Muscle of leg (tissue), 11 donors: ENCODE measurements around the gene C21orf58. TPM values are rescaled to one million over a fixed set of nuclear protein-coding genes. Genes with fewer than 3 reads are reported as not detected.
A peak's percentile ranks its signal among the peaks of the same experiment; 100 is the strongest.

Experiments
- DNase-seq: peaks from one replicate; pipeline ENCODE4 v3.0.0; 2013
- H3K27ac ChIP-seq: one replicate; pipeline ENCODE4 v1.5.1; 2013; ENCODE audit warnings: mild to moderate bottlenecking, low read length, control low read depth
- H3K27me3 ChIP-seq: one replicate; pipeline ENCODE4 v1.6.1; 2013; ENCODE audit warnings: low read length; ENCODE audit not compliant: control insufficient read depth, insufficient read depth
- H3K36me3 ChIP-seq: one replicate; pipeline ENCODE4 v1.6.1; 2013; ENCODE audit warnings: low read length; ENCODE audit not compliant: control insufficient read depth, insufficient read depth
- H3K4me1 ChIP-seq: one replicate; pipeline ENCODE4 v1.6.1; 2013; ENCODE audit warnings: low read length; ENCODE audit not compliant: control insufficient read depth, insufficient read depth
- H3K4me3 ChIP-seq: one replicate; pipeline ENCODE4 v1.5.1; 2013; ENCODE audit warnings: low read length, control low read depth
- H3K9me3 ChIP-seq: replicated peaks from 2 replicates; pipeline ENCODE4 v1.6.1; 2013; ENCODE audit warnings: low read depth, low read length; ENCODE audit not compliant: control insufficient read depth
- whole genome bisulfite sequencing: methylation state at CpG from one replicate; pipeline ENCODE4 v1.1.5; 2013; ENCODE audit warnings: missing lambda C conversion rate; ENCODE audit not compliant: insufficient coverage; 5-methylcytosine and 5-hydroxymethylcytosine counted together
- polyA plus RNA-seq, 8 donors: library from polyadenylated mRNA; unstranded; fragments of 120-200 nt; gene quantifications; one replicate each; pipeline versions ENCODE4 v1.2.1 to v1.2.3, GENCODE V29; 2013; ENCODE audit warnings: inconsistent platforms in 1 of 8, low replicate concordance in 1 of 8; ENCODE audit not compliant: insufficient read length in 8 of 8, insufficient read depth in 1 of 8
- total RNA-seq: library from RNA; stranded (reverse); fragments of 120-200 nt; gene quantifications from one replicate; pipeline ENCODE4 v1.2.4, GENCODE V29; 2013

The C21orf58 gene
- total and polyA plus RNA-seq, 9 donors: 4.0 to 11.9 (median 7.3) TPM

DNA sequence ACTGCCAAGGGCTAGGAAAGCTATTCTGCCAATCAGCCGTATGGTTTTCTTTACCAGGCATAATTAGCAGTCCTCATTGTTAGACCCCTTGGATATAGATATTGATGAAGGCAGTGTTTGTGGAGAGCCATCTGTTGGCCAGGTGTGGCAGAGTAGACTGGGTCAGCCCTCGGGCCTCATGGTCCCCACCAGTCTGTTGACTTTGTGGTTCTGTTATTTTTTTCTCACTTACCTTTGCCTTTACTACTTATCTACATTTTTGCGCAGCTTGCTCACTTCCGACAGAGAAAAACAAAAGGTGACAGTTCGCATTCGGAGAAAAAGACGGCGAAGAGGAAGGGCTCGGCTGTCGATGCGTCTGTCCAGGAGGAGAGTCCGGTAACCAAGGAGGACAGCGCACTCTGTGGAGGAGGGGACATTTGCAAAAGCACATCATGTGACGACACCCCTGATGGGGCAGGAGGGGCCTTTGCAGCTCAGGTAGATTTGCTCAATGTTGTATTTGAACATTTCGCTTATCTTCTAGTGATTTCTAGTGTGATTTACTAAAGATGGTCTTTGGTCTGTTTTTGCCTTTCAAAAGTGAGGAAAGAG, 2.5 kb upstream of the C21orf58 start:
- no peaks in the 10 kb centered on the region for H3K27me3 ChIP-seq
- no peak overlapping the region for H3K27ac ChIP-seq
- DNase-seq: no peak
- peaks cover 29% of the 10 kb centered on the region for H3K4me1 ChIP-seq
- 88% methylated on average over 13 of the region's 15 CpGs for WGBS
- peaks cover 29% of the 10 kb centered on the region for H3K36me3 ChIP-seq
- H3K4me3 ChIP-seq: no peak overlapping the region
- no peaks in the 10 kb centered on the region for H3K9me3 ChIP-seq

DNA sequence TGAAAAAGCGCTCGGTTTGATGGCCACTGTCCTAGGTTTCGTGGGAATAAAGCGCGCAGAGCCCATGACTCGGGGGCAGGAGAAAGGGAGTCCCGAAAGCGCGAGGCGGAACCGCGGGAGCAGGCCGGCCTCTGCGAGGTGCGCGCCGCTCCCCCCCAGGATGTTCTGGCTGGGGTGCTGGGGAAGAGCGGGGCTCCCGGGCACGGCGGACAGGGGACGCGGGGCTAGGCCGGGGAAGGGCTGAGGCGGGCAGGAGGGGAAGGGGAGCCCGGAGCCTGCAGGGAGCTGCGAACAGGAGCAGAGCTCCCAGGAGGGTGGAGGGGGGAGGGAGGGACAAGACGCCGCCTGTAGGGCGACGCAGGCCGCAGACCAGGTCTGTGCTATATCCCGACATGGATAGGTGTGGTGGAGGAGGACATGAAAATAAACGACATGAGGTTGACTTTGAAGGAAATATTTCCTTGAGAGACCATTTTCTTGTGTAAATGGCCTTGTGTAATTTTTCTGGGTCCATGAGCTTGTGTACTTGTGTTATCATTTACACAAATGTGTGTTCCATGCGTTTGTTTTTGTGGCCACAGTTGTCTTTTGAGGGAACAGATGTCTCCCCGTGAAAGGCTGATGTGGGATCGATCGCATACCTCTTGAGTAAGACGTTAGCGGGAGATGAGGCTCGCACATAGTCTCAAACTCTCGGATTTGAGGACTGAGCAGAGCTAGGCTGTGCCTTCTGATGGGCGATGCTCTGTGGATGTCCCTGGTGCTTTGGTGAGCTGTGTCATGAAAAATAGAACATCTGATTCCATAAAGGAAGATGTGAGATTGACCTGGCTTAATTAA, 1.6 kb upstream of the C21orf58 start:
- peak overlapping the region; percentile 77 for H3K27ac ChIP-seq
- peaks cover 31% of the 10 kb centered on the region for H3K4me1 ChIP-seq
- peak; percentile 51 for DNase-seq
- H3K4me3 ChIP-seq: peak overlapping the region; percentile 69
- H3K36me3 ChIP-seq: peaks cover 27% of the 10 kb centered on the region
- no peaks in the 10 kb centered on the region for H3K9me3 ChIP-seq
- 8% methylated on average over 42 of the region's 43 CpGs for WGBS
- H3K27me3 ChIP-seq: no peaks in the 10 kb centered on the region

DNA sequence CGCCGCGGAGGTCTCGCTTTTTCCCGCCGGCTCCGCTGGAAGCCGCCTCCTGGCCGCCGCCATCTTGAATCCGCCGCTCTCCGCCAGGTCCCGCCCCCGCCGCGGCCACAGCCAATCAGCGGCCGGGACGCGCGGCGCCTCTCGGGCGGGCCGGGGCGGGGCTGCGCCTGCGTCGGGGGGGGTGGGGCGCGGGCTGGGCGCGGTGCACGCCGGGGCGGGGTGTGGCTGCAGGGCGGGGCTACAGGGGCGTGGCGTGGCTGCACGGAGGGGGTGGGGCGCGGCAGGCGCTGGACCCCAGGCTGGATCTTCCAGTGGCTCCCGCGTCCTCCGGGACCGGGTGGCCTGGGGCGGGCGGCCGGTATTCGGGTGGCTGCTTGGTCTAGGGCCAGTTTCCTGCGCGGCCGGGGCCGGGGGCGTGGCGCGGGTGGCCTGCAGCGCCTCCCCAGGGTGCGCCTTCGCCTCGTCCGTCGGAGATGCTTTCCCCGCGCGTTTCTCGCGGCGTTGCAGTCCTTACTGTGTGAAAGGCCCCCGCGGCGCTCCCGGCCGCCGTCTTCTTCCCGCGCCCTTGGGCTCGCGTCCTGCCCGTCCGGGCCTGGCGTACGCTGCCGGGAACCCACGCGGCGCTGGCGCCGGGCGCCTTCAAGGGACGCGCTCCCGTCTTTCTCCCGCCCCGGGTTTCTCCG, 861 bp upstream of the C21orf58 start:
- DNase-seq: peak; percentile 93
- H3K9me3 ChIP-seq: no peaks in the 10 kb centered on the region
- H3K27ac ChIP-seq: peak overlapping the region; percentile 99
- peaks cover 20% of the 10 kb centered on the region for H3K36me3 ChIP-seq
- 0% methylated on average over 78 of the region's 98 CpGs for WGBS
- H3K4me3 ChIP-seq: peak overlapping the region; percentile 100
- H3K27me3 ChIP-seq: no peaks in the 10 kb centered on the region
- H3K4me1 ChIP-seq: peaks cover 31% of the 10 kb centered on the region

DNA sequence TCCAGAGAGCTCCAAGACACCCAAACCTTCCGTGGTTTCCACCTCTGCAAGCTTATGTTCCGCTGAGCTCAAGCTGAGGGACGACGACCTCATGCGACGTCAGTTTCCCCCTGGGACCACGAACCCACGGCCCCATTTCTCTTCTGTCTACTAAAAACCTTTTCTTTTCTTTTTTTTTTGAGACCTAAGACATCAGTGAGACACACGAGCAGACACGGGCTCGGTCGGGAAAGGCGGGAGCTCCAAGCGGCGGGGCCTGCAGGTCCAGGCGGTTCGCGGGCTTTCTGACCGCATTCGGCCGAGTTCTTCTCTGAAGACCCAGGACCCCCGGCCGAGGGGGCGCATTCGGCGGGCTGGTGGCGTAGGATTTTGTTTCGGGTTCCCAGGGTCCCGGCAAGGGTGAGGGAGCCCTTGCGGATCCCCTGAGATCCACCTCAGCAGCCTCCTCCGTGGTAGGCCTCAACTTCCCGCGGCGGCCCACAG, 402 bp downstream of the C21orf58 start:
- WGBS: under 1% methylated on average over 31 of the region's 34 CpGs
- Histone ChIP-seq H3K27me3 (no peaks in the 10 kb centered on the region), H3K4me3 (peak overlapping the region; percentile 61), H3K9me3 (no peaks in the 10 kb centered on the region), H3K4me1 (peaks cover 31% of the 10 kb centered on the region), H3K36me3 (peaks cover 21% of the 10 kb centered on the region), H3K27ac (peak overlapping the region; percentile 0)
- DNase-seq: peak; percentile 32

DNA sequence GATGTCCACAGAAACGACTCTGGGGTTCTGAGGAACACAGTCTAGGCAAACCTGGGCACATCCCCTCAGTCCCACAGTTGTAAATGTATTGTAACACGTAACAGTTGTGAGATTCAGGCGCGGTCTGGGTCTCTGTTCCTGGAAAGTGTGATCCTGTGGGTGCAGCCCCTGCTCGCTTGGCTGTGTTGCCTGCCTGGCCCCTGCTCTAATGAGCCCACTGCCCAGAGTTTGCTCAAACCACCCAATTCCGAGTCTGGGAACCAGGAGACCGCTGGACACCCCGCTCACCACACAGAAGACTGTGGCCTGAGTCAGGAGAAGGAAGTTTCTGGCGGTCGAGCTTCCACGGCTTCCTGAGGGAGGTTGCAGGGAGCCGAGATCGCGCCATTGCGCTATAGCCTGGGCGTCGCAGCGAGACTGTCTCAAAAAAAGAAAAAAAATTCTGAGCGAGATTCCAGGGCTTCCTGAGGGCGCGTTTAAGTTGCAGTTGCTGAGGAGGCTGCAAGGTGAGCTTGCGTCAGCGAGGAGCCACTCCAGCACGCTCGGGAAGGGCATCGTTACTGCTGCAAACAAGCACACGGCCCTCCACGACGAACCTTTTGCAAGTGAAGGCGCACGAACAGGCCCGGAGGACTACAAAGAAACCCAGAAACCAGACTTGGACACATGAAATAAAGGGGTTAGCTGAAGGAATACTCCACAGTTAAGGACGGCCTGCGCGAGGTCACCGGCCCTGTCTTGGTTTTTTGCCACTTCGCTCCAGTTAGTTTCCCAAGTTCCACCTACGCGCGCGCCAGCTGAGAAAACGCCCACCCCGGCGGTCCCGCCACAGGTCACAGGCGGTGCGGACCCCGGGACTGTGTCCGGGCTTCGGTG, 1.1 kb downstream of the C21orf58 start:
- Histone ChIP-seq H3K9me3 (no peaks in the 10 kb centered on the region), H3K27me3 (no peaks in the 10 kb centered on the region), H3K36me3 (peaks cover 15% of the 10 kb centered on the region), H3K27ac (no peak overlapping the region), H3K4me1 (peaks cover 31% of the 10 kb centered on the region), H3K4me3 (peak overlapping the region; percentile 61)
- 0% methylated on average over 47 of the region's 50 CpGs for WGBS
- DNase-seq: no peak

DNA sequence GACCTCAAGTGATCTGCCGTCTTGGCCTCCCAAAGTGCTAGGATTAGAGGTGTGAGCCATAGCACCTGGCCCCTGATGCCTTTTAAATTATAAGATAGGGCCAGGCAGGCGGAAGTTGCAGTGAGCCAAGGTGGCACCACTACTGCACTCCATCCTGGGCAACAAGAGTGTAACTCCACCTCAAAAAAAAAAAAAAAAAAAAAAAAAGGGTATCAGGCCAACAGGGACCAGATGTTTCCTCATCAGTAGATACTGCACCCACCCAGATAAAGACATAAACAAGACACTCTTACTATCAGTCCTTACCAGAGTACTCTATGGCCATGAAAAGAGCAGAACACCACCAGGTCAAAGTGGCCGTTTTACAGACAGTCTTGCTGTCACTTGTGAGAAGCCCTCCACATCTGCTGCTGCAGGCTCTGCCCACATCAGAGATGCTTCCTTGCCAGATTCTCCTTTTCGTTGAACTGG, 3.3 kb downstream of the C21orf58 start:
- 47% methylated on average over 2 of the region's 4 CpGs for WGBS
- no peaks in the 10 kb centered on the region for H3K9me3 ChIP-seq

DNA sequence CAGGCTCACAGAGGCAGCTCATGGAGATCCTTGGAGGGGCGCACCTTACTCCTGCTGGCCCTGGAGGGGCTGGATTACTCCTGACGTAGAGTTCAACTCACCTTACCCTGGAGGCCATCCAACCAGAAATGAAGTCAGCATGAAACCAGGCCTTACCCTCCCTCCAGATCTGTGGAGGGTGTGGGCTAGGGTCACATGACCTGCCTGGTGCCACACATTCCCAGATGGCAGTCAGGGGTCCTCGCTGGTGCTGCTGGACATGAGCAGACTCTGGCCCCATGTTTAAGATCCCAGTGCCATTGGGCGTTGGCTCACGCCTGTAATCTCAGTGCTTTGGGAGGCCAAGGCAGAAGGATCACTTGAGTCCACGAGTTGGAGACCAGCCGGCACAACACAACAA, 4.5 kb downstream of the C21orf58 start:
- DNase-seq: no peak
- Histone ChIP-seq H3K27me3 (no peaks in the 10 kb centered on the region), H3K27ac (no peak overlapping the region), H3K4me1 (peaks cover 23% of the 10 kb centered on the region), H3K4me3 (no peak overlapping the region), H3K36me3 (peaks cover 31% of the 10 kb centered on the region), H3K9me3 (no peaks in the 10 kb centered on the region)
- 92% methylated on average over 4 of the region's 7 CpGs for WGBS

More for the DNA sequence above, 3.3 kb downstream of the C21orf58 start:
- H3K4me1 ChIP-seq: peaks cover 25% of the 10 kb centered on the region
- H3K36me3 ChIP-seq: peaks cover 19% of the 10 kb centered on the region
- H3K4me3 ChIP-seq: no peak overlapping the region
- no peak overlapping the region for H3K27ac ChIP-seq
- H3K27me3 ChIP-seq: no peaks in the 10 kb centered on the region
- no peak for DNase-seq

DNA sequence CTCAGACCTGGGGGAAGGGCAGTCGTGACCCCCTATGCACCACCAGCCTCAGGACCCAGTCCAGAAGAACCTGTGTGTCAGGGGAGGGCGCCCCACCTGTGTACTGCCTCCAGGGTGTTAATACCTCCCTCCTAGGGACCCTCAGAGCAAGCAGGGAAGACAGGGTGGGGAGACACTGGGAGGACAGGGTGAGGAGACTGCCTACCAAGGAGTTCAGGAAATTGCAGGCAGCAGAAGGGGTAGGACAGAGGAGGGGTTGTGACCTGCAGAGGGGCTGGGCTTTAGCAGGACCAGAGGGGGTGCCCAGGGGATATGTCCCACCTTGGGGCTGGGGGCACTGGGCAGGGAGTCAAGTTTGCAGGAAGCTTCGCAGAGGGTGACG, 5.2 kb downstream of the C21orf58 start:
- H3K27me3 ChIP-seq: no peaks in the 10 kb centered on the region
- H3K36me3 ChIP-seq: peaks cover 36% of the 10 kb centered on the region
- no peak for DNase-seq
- 100% methylated on average over 2 of the region's 4 CpGs for WGBS
- no peak overlapping the region for H3K4me3 ChIP-seq
- H3K9me3 ChIP-seq: no peaks in the 10 kb centered on the region
- H3K27ac ChIP-seq: no peak overlapping the region
- H3K4me1 ChIP-seq: peaks cover 23% of the 10 kb centered on the region

DNA sequence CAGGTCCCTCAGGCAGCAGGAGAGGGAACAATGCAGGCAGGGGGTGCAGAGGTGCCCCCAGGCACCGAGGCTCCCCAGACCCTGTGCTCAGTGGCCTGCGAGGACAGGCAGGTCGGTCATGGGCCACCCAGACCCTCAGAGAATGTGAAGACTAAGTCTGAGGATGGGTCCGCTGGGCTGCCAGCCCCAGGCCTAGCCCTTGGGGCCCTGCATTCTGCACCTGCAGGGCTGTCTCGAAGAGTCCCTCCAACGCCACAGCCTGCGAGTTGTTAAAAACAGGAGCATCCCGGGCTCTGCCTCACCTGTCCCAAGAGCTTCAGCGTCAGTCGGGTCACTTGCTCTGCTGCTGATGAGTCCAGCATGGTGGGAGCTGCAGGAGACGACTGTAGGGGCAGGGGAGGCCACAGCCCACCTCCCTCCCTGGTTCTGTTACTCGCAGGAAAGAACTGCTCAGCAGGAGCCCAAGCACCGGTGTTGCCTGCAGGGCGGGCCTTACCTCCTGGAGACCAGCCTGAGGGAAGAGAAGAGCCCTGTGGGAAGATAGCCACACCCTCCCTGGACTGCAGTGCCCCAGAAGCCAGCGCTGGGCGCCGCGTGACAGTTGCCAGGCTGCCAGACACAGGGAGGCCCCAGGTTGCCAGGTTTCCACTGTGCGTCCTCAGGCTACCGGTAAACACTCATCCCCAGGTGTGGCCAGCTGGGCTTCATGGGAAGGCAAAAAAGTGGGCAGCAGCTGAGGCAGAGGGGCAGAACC, 5.8 kb downstream of the C21orf58 start:
- 71% methylated on average over 20 of the region's 20 CpGs for WGBS
- Histone ChIP-seq H3K4me1 (peaks cover 19% of the 10 kb centered on the region), H3K4me3 (no peak overlapping the region), H3K27ac (no peak overlapping the region), H3K36me3 (peaks cover 42% of the 10 kb centered on the region), H3K9me3 (no peaks in the 10 kb centered on the region), H3K27me3 (no peaks in the 10 kb centered on the region)
- no peak for DNase-seq
